ENCODE measurements around the gene PLCB3.

Gene PLCB3

DNA sequence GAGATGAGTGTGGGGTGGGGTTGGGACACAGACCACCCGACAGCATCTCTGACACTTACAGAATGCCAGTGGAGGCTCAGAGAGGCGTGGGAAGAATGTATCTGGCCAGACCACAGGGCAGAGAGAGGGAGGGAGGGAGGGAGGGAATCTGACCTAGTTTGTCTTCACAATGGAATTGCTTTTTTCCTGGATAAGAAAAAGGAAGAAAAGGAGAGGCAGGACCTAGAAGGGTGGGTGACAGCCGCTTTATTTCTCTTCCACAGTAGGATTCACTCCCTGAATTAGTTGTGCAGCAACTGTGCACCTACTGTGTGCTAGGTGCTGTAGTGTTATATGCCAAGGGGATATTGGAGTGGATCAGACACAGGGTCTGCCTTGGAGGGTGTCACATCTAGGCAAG is 43.4 kb downstream of the PLCB3 start:
- no peak for TF ChIP-seq CTCF (IDR thresholded peaks at IDR 0.05; ENCODE audit: low read depth, low read length, missing control alignments)

DNA sequence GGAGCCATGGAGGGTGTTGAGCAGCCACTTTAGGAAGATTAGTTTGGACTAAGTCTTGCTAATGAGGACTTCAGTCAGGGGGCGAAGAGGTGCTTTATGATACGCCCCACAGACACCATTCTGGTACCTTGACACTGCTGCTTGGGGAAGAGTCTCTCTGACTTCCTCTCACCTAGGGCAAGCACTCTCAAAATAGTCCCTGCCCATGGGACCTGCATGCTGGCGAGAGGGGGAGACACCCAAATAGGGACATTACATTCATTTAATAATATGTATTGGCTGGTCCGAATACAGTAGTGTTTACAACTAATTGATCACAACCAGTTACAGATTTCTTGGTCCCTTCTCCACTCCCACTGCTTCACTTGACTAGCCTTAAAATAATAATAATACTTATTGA is 44.4 kb downstream of the PLCB3 start:
- in situ Hi-C loops (cut with HindIII; ENCODE audit: low sequenced_read_pairs) = no loop called here
- TF ChIP-seq CTCF (IDR thresholded peaks at IDR 0.05; ENCODE audit: low read depth, low read length, missing control alignments) = no peak

More for the DNA sequence above, 43.4 kb downstream of the PLCB3 start:
- no peak for DNase-seq (ENCODE audit: low read depth)
- no peak overlapping the region for H3K4me3 ChIP-seq (ENCODE audit: low read depth, low read length)
- in situ Hi-C loops (cut with HindIII; ENCODE audit: low sequenced_read_pairs) = no loop called here

DNA sequence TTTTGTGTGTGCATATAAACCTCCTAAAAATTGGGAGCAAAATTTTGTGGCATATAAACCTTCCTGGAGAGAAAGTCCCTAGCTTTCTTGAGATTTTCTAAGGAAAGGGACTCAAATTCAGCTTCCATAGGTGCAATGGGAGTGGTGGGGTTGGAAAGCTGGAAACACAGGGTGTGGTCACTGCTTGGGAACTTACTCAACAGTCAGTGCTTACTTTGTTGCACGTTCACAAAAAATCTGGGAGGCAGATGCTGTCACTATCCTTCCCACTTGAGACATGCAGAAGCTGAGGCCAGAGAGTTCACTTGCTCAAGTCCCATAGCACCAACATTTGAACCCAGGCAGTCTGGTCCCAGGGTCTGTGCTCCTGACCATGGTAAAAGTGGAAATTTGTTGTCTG is 44.9 kb downstream of the PLCB3 start:
- no peak for TF ChIP-seq CTCF (IDR thresholded peaks at IDR 0.05; ENCODE audit: low read depth, low read length, missing control alignments)
- H3K4me3 ChIP-seq (ENCODE audit: low read depth, low read length) = no peak overlapping the region
- no peak for DNase-seq (ENCODE audit: low read depth)
- in situ Hi-C loops (cut with HindIII; ENCODE audit: low sequenced_read_pairs) = no loop called here

More for the DNA sequence above, 44.4 kb downstream of the PLCB3 start:
- DNase-seq (ENCODE audit: low read depth) = no peak
- no peak overlapping the region for H3K4me3 ChIP-seq (ENCODE audit: low read depth, low read length)

DNA sequence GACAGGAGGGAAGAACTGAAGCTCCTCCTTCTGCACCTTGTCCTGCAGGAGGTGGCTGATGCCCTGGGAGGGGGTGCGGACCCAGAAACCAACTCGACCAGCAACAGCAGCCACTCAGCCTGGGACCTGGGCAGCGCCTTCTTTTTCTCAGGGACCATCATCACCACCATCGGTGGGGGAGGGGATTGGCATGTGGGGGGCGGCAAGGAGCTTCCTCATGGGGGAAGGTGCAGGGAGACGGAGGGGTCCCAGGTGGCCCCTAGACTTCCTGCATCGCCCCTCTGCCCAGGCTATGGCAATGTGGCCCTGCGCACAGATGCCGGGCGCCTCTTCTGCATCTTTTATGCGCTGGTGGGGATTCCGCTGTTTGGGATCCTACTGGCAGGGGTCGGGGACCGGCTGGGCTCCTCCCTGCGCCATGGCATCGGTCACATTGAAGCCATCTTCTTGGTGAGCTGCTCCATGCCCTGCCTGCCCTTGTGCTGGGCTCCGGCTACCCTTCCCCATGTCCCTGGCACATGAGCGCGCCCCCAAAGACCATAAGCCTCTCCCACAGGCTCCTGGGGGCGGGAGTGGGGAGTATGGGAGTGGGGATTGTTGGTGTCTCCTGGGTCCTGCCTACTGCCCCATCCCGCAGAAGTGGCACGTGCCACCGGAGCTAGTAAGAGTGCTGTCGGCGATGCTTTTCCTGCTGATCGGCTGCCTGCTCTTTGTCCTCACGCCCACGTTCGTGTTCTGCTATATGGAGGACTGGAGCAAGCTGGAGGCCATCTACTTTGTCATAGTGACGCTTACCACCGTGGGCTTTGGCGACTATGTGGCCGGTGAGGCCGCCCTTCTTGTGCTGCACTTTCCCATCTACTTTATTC is 45.7 kb downstream of the PLCB3 start:
- TF ChIP-seq CTCF (IDR thresholded peaks at IDR 0.05; ENCODE audit: low read depth, low read length, missing control alignments) = no peak
- H3K4me3 ChIP-seq (ENCODE audit: low read depth, low read length) = no peak overlapping the region
- DNase-seq (ENCODE audit: low read depth) = no peak
- in situ Hi-C loops (cut with HindIII; ENCODE audit: low sequenced_read_pairs) = no loop called here

- TF ChIP-seq CTCF (IDR thresholded peaks at IDR 0.05; ENCODE audit: low read depth, low read length, missing control alignments) = no peak
- no peak overlapping the region for H3K4me3 ChIP-seq (ENCODE audit: low read depth, low read length)
- in situ Hi-C loops (cut with HindIII; ENCODE audit: low sequenced_read_pairs) = no loop called here
- no peak for DNase-seq (ENCODE audit: low read depth)
Measured at GRCh38 chr11:64297699-64298358, 46.5 kb downstream of the PLCB3 start.

DNA sequence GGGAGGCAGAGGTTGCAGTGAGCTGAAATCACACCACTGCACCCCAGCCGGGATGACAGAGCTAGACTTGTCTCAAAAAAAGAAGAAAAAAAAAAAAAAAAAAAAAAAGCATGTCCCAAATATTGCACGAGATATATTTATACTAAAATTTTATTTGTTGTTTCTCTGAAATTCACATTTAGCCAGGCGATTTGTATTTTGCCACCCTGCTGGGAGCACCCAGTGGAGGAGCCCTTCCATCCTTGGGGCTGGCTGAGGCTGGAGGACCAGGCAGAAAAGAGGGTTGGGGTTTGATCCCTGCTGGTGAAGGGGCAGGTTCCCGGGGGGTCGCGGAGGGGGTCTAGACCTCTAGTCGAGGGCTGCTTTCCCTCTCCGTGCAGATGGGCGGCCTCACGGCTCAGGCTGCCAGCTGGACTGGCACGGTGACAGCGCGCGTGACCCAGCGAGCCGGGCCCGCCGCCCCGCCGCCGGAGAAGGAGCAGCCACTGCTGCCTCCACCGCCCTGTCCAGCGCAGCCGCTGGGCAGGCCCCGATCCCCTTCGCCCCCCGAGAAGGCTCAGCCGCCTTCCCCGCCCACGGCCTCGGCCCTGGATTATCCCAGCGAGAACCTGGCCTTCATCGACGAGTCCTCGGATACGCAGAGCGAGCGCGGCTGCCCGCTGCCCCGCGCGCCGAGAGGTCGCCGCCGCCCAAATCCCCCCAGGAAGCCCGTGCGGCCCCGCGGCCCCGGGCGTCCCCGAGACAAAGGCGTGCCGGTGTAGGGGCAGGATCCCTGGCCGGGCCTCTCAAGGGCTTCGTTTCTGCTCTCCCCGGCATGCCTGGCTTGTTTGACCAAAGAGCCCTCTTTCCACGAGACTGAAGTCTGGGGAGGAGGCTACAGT is 47.9 kb downstream of the PLCB3 start:
- TF ChIP-seq CTCF (IDR thresholded peaks at IDR 0.05; ENCODE audit: low read depth, low read length, missing control alignments) = no peak
- DNase-seq (ENCODE audit: low read depth) = no peak
- H3K4me3 ChIP-seq (ENCODE audit: low read depth, low read length) = no peak overlapping the region
- in situ Hi-C loops (cut with HindIII; ENCODE audit: low sequenced_read_pairs) = no loop called here
